Small intestine (tissue), 7 donors: ENCODE results near the gene F12. TPM values are rescaled to one million over a fixed set of nuclear protein-coding genes. Genes with fewer than 3 reads are reported as not detected.

Experiments
- DNase-seq, 2 donors: peaks; one replicate each; pipeline versions ENCODE4 v3.0.0 to v3.0.0-alpha.2; 2013
- FAIRE-seq: peaks from 2 replicates; lab custom pipeline; 2012; peaks lifted over from hg19 to GRCh38; lab: Jason Lieb, UNC
- H3K27ac ChIP-seq, 3 donors: one replicate each; pipeline ENCODE4 v1.5.1; 2013; ENCODE audit warnings: low read length in 2 of 3, mild to moderate bottlenecking in 2 of 3, control low read depth in 1 of 3, inconsistent platforms in 1 of 3, low read depth in 1 of 3, moderate library complexity in 1 of 3
- H3K27me3 ChIP-seq, 3 donors: one replicate each; pipeline ENCODE4 v1.6.1; 2013; ENCODE audit warnings: low read length in 3 of 3, inconsistent platforms in 1 of 3; ENCODE audit not compliant: control insufficient read depth in 3 of 3, insufficient read depth in 3 of 3
- H3K36me3 ChIP-seq, 3 donors: one replicate each; pipeline ENCODE4 v1.6.1; 2013; ENCODE audit warnings: low read length in 3 of 3, inconsistent platforms in 1 of 3, low read depth in 1 of 3, mild to moderate bottlenecking in 1 of 3, moderate library complexity in 1 of 3; ENCODE audit not compliant: control insufficient read depth in 3 of 3, insufficient read depth in 2 of 3
- H3K4me1 ChIP-seq, 3 donors: one replicate each; pipeline ENCODE4 v1.6.1; 2013; ENCODE audit warnings: low read length in 2 of 3, inconsistent platforms in 1 of 3, low read depth in 1 of 3, mild to moderate bottlenecking in 1 of 3, moderate library complexity in 1 of 3; ENCODE audit not compliant: control insufficient read depth in 3 of 3, insufficient read depth in 2 of 3
- H3K4me3 ChIP-seq, 3 donors: one replicate each; pipeline ENCODE4 v1.5.1; 2013; ENCODE audit warnings: low read length in 3 of 3, control low read depth in 1 of 3, inconsistent platforms in 1 of 3, low read depth in 1 of 3, mild to moderate bottlenecking in 1 of 3, moderate library complexity in 1 of 3
- H3K9me3 ChIP-seq, 2 donors: one replicate each; pipeline ENCODE4 v1.6.1; 2013; ENCODE audit warnings: low read depth in 1 of 2, low read length in 1 of 2; ENCODE audit not compliant: control insufficient read depth in 2 of 2, insufficient read depth in 1 of 2
- WGBS, 3 donors: extraction: QIAGEN DNeasy Blood & Tissue Kit; methylation state at CpG; one replicate each; pipeline ENCODE4 v1.1.7; 2013; 5-methylcytosine and 5-hydroxymethylcytosine counted together
- polyA plus RNA-seq, 4 donors: library from polyadenylated mRNA; stranded (reverse) in 3 of 4; unstranded in 1 of 4; fragments of 200-250 nt in 3 of 4; fragments of 120-200 nt in 1 of 4; gene quantifications; one replicate each; pipeline versions ENCODE4 v1.2.1 to v1.2.3, GENCODE V29; 2013
- donor health status: healthy with polysubstance abuse.
- donor health status: control.
- donor health status: control.
- donor health status: Bipolar disorder and iron deficiency.
- donor health status: healthy.

Gene F12
- polyA plus RNA-seq, 4 donors = 0.28 to 22.4 (median 18.6) TPM

- H3K4me3 ChIP-seq = no peak overlapping the region
- peaks cover 0 to 8% of the 10 kb centered on the region in 2 donors for H3K9me3 ChIP-seq
- peaks cover 0 to 8% (median 0%) of the 10 kb centered on the region in 3 donors for H3K27me3 ChIP-seq
- H3K4me1 ChIP-seq = peaks cover 7 to 9% (median 8%) of the 10 kb centered on the region in 3 donors
- DNase-seq (no peak), FAIRE-seq (no peak)
- H3K27ac ChIP-seq = no peak overlapping the region
- 68 to 78% (median 74%) methylated on average over 3 of the region's 3 CpGs for WGBS, 3 donors
- H3K36me3 ChIP-seq = peaks cover 0 to 9% (median 0%) of the 10 kb centered on the region in 3 donors
Measured at GRCh38 chr5:177354711-177355110, 54.7 kb downstream of the F12 start.

- FAIRE-seq (no peak), DNase-seq (no peak)
- no peak overlapping the region for H3K4me3 ChIP-seq
- H3K4me1 ChIP-seq = peaks cover 9% of the 10 kb centered on the region in 3 donors
- H3K27ac ChIP-seq = no peak overlapping the region
- H3K9me3 ChIP-seq = peaks cover 0 to 8% of the 10 kb centered on the region in 2 donors
- peaks cover 0 to 8% (median 0%) of the 10 kb centered on the region in 3 donors for H3K27me3 ChIP-seq
- 86 to 87% (median 87%) methylated on average over 3 of the region's 3 CpGs for WGBS, 3 donors
- peaks cover 0 to 10% (median 0%) of the 10 kb centered on the region in 3 donors for H3K36me3 ChIP-seq
Measured at GRCh38 chr5:177354256-177354655, 55.1 kb downstream of the F12 start.

- H3K4me1 ChIP-seq = peaks cover 9 to 12% (median 9%) of the 10 kb centered on the region in 3 donors
- H3K27me3 ChIP-seq = peaks cover 0 to 8% (median 0%) of the 10 kb centered on the region in 3 donors
- H3K27ac ChIP-seq = no peak overlapping the region
- DNase-seq (no peak), FAIRE-seq (no peak)
- peaks cover 0 to 13% (median 0%) of the 10 kb centered on the region in 3 donors for H3K36me3 ChIP-seq
- 75 to 84% (median 77%) methylated on average over 5 of the region's 5 CpGs for WGBS, 3 donors
- H3K4me3 ChIP-seq = no peak overlapping the region
- peaks cover 0 to 8% of the 10 kb centered on the region in 2 donors for H3K9me3 ChIP-seq
Measured at GRCh38 chr5:177353093-177353492, 56.3 kb downstream of the F12 start.

Other genes starting within 250 kb of the F12 start
- 10 to 100 TPM; 48.1 to 80.1 (median 73.0) TPM for gene RAB24, start 105.8 kb downstream of the F12 start, polyA plus RNA-seq
- gene PRELID1, start 105.8 kb downstream of the F12 start, polyA plus RNA-seq = 100 to 1,000 TPM; 278 to 457 (median 339) TPM
- 10 to 100 TPM; 11.9 to 22.9 (median 14.4) TPM for gene MXD3, start 97.7 kb downstream of the F12 start, polyA plus RNA-seq
- gene LMAN2, start 57.9 kb downstream of the F12 start, polyA plus RNA-seq = 100 to 1,000 TPM in 2 of 4 donors, 10 to 100 TPM in 2; 73.6 to 304 (median 158) TPM
- 10 to 100 TPM; 12.8 to 31.3 (median 20.6) TPM for gene RGS14, start 51.6 kb downstream of the F12 start, polyA plus RNA-seq
- under 1 TPM in 2 of 4 donors, not detected in 2; 0.01 to 0.07 TPM for gene SLC34A1, start 25.1 kb downstream of the F12 start, polyA plus RNA-seq
- not detected for gene PFN3, start 8.9 kb downstream of the F12 start, polyA plus RNA-seq
- 10 to 100 TPM; 17.0 to 29.5 (median 24.4) TPM for gene GRK6, start 17.1 kb upstream of the F12 start, polyA plus RNA-seq
- gene PRR7, start 37.2 kb upstream of the F12 start, polyA plus RNA-seq = 1 to 10 TPM in 3 of 4 donors, under 1 TPM in 1; 0.86 to 3.7 (median 2.0) TPM
- 10 to 100 TPM in 2 of 4 donors, 1 to 10 TPM in 2; 1.6 to 32.0 (median 14.2) TPM for gene DBN1, start 64.1 kb upstream of the F12 start, polyA plus RNA-seq
- gene PDLIM7, start 88.0 kb upstream of the F12 start, polyA plus RNA-seq = 10 to 100 TPM in 2 of 4 donors, 1 to 10 TPM in 2; 3.8 to 44.4 (median 18.3) TPM
- gene DOK3, start 100.3 kb upstream of the F12 start, polyA plus RNA-seq = 1 to 10 TPM; 3.1 to 6.0 (median 4.1) TPM
- 10 to 100 TPM; 81.9 to 95.4 (median 87.6) TPM for gene DDX41, start 107.4 kb upstream of the F12 start, polyA plus RNA-seq
- gene FAM193B, start 145.0 kb upstream of the F12 start, polyA plus RNA-seq = 100 to 1,000 TPM in 2 of 4 donors, 10 to 100 TPM in 2; 68.7 to 336 (median 155) TPM
- 100 to 1,000 TPM in 2 of 4 donors, 10 to 100 TPM in 2; 34.9 to 183 (median 86.3) TPM for gene TMED9, start 182.6 kb upstream of the F12 start, polyA plus RNA-seq
- gene B4GALT7, start 190.6 kb upstream of the F12 start, polyA plus RNA-seq = 10 to 100 TPM; 10.5 to 29.0 (median 22.2) TPM